GM21423 (cell line): ENCODE data around the gene SPINK6.

Experiments used
- ATAC-seq: cut with Tn5 transposase; IDR thresholded peaks from one replicate; pipeline ENCODE4 v1.9.1; 2021; ENCODE audit warnings: mild to moderate bottlenecking, moderate library complexity; ENCODE audit not compliant: unreplicated experiment

SPINK6 gene, protein sequence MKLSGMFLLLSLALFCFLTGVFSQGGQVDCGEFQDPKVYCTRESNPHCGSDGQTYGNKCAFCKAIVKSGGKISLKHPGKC

GRCh38 chr5:148202531-148203203 is at the start of gene SPINK6:
Gene SPINK6, plus strand, starts transcription at chr5:148203042. Its CDS starts 55 bp downstream, at chr5:148203097.
- ATAC-seq: no peak

DNA sequence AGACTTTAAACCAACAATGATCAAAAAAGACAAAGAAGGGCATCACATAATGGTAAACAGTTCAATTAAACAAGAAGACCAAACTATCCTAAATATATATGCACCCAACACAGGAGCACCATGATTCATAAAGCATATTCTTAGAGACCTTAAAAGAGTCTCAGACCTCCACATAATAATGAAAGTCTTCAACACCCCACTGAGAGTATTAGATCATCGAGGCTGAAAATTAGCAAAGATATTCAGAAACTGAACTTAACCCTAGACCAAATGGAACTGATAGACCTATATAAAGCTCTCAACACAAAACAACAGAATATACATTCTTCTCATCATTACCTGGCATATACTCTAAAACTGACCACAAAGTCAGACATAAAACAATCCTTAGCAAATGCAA is 46.2 kb upstream of the SPINK6 start:
- no peak for ATAC-seq

DNA sequence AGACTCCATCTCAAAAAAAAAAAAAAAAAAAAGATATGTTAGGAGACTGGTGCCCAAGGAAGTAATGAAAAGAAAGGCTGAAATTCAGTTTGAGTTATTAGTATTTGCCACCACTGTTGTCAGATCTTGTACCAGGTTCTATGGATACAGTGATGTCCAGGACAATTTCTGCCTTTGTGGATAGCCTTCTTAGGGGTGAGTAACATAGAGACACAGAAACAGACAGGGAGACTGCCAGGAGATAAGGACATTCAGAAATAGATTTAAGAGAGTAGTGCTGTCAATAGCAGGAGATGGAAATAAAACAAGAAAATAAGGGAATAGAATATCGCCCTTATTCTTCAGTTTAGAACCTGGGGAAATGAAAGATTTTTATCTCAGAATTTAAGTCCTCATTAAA is 40.8 kb upstream of the SPINK6 start:
- ATAC-seq: no peak

DNA sequence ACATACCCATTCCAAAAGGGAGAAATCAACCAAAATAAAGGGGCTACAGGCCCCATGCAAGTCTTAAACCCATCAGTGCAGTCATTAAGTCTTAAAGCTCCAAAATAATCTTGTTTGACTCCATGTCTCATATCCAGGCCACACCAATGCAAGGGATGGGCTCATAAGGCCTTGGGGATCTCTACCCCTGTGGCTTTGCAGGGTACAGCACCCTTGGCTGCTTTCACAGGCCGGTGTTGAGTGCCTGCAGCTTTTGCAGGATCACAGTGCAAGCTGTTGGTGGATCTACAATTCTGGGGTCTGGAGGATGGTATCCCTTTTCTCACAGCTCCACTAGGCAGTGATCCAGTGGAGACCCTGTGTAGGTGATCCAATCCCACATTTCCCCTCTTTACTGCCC is 39.5 kb upstream of the SPINK6 start:
- ATAC-seq: no peak

- no peak for ATAC-seq
These were observed 36.1 kb upstream of the SPINK6 start for GRCh38 chr5:148166550-148167283.

GRCh38 chr5:148168246-148168645 is 34.6 kb upstream of the SPINK6 start, which contains the start of gene SPINK14:
Gene SPINK14, plus strand, starts transcription at chr5:148168546. Its CDS starts 1,187 bp downstream, at chr5:148169733.
- no peak for ATAC-seq

DNA sequence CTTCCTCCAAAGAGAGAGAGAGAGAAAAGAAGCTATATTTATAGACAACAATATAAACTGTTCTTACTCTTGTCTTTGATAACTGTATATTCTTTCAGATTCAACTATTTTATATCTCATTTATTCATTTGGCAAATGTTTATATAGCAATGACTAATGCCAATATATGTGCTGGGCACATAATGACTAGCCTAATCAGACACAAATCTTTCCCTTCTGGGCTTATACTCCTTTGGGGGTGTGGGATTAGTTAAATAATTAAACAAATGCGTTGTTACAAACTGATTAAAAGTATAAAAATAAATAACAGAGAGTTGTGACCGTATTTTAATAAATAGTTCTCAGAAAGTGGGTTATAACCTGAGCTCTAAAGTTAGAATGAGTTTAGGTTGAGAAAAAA is 30.5 kb upstream of the SPINK6 start:
- no peak for ATAC-seq

GRCh38 chr5:148176480-148176879 is 26.4 kb upstream of the SPINK6 start:
- ATAC-seq: no peak

DNA sequence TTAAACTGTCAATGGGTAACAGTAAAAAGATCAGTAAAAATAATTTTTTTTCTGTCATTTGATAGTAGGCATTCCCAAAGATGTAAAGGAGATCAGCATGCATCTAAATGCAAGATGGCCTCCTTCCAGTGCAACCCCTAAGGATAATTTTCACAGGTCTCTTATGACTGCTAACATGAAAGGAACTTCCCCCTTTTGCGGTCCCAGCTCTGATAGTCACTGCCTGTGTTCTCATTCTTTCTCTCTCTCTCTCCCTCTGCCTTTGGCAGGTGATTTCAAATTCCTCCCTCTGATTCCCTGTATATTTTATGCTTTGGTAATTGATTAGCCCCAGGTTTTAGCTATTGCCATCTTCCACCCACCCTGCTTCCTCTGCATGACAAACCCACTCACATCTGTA is 25.6 kb upstream of the SPINK6 start:
- ATAC-seq: no peak

DNA sequence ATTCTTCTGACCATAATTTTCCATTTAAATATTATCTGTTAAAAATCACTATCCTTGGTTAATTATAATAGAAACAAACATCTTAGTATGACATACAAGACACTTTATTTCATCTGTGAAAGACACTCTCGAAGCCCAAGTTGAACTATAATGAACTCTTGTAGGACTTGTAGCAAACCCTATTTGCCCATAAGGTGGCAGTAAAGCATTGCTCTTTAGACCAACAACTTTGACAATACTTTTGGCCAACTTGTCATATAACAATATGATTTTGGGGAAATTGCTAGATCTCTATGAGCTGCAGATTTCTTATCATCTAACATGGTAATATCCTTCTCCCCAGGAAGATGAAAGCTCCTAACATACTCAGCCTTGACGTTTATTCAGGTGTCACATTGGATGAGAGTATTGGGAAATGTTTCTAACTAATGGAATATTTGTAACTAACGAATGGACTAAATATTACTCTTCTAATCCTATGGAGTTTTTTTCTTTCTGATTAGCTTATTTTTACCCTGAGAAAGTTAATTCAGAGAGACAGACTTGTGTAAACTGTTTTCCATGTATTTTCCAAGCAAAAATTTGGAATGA is 23.5 kb upstream of the SPINK6 start:
- no peak for ATAC-seq

- peak; percentile 84 for ATAC-seq
These were observed 16.4 kb upstream of the SPINK6 start for GRCh38 chr5:148186248-148187003.

- ATAC-seq: no peak
These were observed 11.8 kb upstream of the SPINK6 start for GRCh38 chr5:148191010-148191409.

- no peak for ATAC-seq
These were observed 9.6 kb upstream of the SPINK6 start for GRCh38 chr5:148193202-148193601.

DNA sequence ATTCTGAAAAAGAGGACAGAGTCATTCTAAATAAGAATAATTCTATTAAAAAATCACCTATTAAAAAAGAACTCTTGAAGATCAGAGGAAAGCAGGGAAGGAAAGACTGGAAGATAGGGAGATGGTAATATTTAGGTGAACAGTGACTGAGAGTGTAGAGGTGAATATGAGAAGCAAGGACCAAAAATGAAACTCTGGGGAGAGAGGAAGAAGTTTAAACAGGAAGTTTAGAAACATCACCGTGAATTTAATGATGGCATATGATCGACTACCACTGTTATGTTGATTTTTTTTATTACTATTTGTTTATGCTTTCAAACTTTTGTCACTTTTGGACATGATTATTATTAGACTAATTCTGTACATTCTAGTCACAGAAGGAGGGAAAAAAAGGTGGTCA is 1.7 kb upstream of the SPINK6 start:
- no peak for ATAC-seq

DNA sequence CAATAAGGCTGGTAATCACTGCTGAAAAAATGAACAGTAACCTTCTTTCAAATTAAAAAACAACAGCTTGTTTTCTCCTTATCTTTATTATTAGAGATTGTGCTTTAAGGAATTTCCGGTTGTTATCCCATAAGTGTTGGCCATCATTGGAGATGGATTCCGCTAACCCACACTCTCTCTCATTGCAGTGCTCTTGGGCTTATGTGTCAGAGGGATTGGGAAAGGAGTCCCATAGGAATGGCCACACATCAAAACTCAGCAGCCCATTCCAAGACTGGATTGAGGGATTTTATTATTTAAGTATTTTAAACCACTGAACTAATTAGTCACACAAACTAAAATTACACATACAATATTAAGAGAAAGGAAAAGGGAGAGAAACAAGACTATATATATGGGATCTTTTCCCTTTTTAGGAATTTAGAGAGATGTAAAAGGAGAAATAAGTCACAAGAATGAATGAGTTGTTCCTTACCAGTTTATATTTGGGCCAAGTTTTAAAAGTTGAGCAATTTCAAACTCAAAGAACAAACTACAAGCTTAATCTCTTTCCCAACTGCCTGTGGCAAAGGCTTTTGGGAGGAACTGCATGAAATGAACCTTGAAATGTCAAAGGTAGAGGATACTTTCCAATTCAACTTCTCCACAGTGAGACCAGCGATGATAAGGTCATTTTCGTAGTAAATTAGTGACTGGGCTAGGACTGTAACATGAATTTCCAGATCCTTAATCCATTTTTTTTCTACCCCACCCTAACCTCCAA is 2.4 kb downstream of the SPINK6 start:
- ATAC-seq: no peak

GRCh38 chr5:148205865-148206264 is 3.0 kb downstream of the SPINK6 start:
- no peak for ATAC-seq

DNA sequence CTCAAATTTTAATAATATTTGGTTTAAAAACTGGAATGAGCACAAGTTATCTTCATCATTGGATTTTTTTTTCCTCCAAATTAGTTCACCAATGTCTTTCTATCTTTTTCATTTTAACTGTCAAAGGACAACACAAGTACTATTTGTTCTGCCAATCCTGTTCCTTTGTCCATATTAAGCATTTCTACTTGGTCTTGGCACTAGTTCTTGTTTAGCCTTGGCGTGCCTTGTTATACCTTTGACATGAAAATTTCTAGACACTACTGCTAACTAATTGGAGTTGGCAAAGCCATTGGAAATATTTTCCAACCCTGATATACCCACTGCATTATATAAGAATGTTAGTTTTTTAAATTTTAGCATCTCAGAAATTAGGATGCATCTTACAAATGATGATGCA is 3.8 kb downstream of the SPINK6 start:
- no peak for ATAC-seq

DNA sequence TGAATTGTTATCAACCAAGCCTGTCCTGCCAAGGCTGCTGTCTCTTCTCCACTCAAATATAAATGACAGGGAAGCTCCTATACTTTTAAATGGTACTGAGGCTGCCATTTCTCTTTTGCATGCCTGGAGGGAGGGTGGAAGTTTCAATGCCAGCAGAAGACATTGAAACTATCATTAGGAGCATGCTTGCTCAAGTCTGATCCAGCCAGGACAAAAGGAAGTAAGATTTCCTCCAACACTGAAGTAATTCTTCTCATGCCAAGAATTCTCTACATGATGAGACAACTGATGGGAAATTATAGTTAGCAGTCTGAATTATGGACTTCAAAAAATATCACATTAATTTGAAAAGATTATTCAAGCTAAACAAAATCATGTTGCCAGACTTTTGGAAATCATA is 5.4 kb downstream of the SPINK6 start:
- ATAC-seq: no peak

DNA sequence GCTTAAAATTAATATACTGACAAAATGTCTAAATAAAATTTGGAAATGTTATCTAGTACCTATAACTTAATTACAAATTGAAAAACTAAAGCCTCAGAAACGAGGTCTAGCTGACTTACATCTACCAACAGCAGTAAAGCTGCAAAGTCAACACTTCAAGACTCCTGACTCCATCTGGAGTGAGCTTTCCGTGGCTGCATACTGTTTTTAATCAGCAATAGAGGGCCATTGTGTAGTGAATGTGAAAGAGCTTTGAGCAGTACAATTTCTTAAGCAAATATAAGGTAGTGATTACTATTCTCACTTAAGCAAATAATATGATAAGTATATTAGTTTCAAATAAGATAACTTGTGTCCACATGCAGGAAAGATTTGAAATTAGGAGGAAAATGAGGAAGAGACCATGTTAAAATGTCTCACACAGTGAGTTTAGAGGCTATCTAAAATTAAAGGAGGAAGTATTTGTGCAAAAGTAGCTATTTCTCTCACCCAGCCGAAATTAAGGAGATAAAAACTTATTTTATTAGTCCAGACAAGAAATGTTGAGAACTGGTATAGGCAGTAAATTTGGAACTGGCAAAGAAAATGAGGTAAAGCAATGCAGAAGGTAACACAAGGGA is 6.4 kb downstream of the SPINK6 start:
- no peak for ATAC-seq

GRCh38 chr5:148214665-148215185 is 11.9 kb downstream of the SPINK6 start:
- no peak for ATAC-seq
